ENCODE results near the gene SPRR2B.
"Not testable (repeated sequence)": the region's sequence is repeated elsewhere in the genome, so short reads cannot be mapped to it uniquely, and the experiment has no call there.

The SPRR2B gene

GRCh38 chr1:153032677-153033308, 38.6 kb downstream of the SPRR2B start:
- peak; percentile 76 for DNase-seq

DNA sequence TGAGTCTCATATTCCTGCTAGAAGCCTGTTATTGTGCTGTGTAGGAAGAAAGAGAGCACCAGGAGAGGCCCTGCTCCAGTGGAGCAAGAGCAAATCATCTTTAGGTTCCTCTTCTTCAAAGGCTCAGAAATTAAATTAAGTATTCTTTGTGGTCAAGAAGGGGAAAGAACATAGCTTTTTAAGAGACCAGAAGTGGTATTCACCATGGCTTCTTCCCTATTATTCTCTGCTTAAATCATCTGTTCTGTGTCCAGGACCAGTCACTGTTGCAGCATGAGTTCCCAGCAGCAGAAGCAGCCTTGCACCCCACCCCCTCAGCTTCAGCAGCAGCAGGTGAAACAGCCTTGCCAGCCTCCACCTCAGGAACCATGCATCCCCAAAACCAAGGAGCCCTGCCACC, 39.3 kb downstream of the SPRR2B start:
- DNase-seq = no peak

DNA sequence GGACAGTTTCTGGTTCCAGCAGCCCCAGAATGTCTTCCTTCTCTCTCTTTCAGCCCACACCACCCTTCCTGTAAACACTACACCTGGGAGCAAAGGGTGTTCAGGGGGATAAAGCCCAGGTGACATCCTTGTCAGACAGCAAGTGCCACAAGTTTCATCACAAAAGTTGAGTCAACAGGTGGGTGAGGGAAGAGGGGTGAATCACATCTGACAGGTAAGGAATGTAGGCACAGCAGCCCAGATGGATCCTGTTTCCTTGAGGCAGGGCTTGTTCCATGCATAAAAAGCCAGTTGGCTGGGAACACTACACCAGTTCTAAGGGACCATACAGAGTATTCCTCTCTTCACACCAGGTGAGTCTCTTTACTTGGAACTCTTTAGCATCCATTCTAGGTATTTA, 40.5 kb downstream of the SPRR2B start, which contains the start of gene SPRR1B:
SPRR1B (plus strand) TSS at position 309 of the 400 bp plus-strand sequence. CDS start 1,143 bp downstream, outside the sequence.
- no peak for DNase-seq

DNA sequence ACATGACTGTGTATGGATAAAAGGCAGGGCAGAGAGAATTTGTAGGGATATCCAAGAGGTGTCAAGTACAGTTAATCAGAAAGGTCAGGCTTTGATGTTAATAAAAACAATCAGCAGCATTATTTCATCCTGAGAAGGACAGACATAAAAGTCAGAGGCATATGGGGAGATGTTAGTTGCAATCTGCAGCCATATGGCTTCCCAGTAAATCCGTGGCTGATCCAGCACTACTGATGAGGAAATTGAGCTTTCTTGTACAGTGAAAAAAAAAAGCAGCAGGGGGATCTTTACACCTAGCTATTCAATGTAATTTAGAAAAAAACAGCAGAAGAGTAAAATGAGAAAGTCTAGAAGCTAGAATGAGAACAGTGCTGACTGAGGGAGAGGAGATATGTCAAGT, 42.6 kb downstream of the SPRR2B start:
- DNase-seq = no peak

DNA sequence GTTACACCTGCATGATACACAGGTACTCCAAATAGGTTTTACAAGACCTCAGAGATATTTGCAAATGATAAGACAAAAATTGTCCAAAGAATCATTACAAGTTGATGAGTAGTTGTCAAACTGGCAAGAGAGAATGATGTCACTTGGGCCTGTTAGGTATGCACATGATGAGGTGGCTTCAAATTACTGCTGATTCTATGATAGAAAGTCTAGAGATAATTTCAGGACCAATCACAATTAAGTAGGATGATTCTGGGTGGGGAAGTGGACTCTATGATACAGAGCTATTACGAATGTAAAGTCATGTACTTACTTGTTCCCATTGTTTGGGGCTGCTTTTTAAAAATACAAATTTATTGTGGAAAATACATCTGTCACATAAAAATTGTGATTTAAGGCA, 45.6 kb downstream of the SPRR2B start:
- DNase-seq = no peak

DNA sequence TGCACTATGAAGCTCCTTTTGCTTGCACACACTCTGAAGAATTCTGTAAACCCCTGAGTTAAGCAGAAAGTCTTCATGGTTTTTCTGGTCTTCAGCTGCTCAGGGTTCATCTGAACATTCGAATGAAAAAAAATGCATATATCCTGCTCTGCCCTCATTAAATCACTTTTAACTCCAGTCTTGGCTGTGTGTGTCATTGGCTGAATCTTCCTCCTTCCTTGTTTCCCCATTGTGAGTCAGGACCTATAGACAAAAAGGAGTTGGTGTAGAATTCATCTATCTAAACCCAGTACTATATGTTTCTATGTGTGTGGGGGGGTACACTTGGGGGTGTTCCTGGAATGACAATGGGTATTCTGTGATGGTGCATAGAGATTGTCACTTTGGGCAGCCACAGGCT, 47.0 kb downstream of the SPRR2B start:
- no peak for DNase-seq

- DNase-seq = no peak
Observed at GRCh38 chr1:153023109-153023508, 48.3 kb downstream of the SPRR2B start.

- not testable (repeated sequence) for DNase-seq
Observed at GRCh38 chr1:153022340-153022739, 49.1 kb downstream of the SPRR2B start.

DNA sequence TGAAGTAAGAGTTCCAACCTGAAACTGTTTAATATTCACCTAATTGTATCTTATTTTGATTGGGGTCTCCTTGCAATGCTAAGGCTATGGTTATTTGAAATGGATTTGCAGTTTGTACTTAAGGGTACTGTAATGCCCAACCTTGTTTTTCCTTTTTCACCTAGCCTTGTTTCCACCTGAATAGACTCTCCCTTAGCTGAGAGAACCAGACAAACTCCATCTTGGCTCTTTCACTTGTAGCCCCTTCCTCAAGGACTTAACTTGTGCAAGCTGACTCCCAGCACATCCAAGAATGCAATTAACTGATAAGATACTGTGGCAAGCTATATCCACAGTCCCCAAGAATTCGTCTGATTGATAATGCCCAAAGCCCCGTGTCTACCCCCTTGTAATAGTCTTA, 49.6 kb downstream of the SPRR2B start:
- not testable (repeated sequence) for DNase-seq

Data from EL (cell line).